ENCODE results near the gene GATB.

Gene GATB

DNA sequence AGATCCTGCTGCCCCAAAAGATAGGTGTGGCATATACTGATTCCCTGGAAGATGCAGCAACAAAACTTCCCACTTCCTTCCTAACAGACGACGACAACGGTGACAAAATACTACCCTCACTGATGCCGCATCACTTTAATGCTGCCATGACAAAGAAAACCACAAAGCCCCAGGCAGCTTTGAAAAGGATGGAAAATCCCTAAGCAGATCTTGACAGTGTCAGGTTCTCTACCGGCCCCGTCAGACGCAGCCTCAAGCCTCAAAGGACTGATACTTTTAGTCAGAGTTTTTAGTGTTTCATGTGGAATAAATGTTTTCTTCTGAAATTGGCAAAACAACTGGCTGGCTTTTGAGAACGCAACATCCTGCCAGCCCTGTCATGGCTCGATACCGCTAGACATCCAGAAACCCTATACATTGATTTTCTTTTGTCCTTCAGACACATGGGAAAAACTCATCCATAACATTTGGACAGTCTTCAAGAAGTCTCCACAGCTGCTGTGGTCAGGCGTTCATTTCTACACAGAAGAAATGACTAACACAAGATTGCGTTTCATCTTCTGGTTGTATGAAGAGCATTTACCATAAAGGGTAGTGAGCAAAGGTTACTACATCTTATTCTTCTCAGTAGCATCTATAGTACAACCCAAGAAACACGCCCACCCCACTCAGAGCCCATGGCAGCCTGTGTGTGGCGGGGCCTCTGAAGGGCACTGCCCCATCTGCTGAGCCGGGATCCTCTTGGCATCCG, 60.1 kb downstream of the GATB start:
- DNase-seq (ENCODE audit: low read depth, low spot score) = no peak

DNA sequence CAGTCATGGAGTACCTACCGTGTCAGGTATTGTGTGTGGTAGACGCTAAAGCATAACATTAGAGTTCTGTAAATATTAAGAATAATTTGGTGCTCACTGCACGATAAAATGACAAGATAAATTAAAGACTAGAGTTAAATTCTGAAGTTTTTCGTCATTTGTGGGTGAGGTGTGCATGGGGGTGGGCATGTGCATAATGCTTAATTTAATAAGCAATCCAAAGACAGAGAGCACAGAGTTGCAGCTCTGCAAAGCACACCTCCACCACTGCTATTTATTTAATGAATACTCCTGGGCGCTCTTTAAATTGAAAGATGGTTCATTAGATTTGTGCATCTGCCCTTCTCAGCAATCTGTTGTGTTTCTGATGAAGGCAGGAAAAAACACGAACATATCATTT, 62.6 kb downstream of the GATB start:
- no peak for DNase-seq (ENCODE audit: low read depth, low spot score)

DNA sequence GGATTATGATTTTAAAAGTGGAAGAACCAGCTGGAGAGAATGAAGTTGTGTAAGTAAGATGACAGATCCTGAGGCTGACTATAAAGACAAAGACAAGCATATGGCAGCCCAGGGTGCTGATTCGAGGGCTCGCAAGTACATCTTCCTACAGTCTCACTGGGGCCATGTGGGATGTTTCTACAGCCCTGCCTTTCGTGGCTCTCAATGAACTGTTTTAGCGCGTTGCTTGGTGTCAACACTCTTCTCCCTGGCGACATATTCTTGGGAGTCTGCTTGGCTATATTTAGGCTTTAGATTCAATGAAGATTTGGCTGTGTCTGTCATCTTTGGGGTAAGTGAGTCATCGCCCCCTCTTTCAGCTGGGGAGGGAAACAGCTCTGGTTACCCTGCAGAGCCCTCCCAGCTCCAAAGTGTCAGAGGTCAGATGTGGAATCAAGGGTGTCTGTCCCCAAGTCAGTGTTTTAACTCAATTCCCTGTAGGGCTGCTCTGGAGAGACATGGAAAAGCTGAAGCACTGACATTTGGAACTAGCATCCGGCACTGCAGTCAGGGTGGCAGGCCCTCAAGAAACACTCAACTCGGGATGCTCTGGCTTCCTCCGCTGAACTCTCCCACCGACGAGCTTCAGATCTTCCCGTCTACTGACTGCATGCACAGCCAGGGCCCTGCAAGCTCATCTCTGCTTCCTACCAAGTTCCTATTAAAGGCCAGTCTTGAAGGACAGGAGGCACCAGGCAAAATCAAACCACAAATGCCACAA, 65.7 kb downstream of the GATB start:
- no peak for DNase-seq (ENCODE audit: low read depth, low spot score)

DNA sequence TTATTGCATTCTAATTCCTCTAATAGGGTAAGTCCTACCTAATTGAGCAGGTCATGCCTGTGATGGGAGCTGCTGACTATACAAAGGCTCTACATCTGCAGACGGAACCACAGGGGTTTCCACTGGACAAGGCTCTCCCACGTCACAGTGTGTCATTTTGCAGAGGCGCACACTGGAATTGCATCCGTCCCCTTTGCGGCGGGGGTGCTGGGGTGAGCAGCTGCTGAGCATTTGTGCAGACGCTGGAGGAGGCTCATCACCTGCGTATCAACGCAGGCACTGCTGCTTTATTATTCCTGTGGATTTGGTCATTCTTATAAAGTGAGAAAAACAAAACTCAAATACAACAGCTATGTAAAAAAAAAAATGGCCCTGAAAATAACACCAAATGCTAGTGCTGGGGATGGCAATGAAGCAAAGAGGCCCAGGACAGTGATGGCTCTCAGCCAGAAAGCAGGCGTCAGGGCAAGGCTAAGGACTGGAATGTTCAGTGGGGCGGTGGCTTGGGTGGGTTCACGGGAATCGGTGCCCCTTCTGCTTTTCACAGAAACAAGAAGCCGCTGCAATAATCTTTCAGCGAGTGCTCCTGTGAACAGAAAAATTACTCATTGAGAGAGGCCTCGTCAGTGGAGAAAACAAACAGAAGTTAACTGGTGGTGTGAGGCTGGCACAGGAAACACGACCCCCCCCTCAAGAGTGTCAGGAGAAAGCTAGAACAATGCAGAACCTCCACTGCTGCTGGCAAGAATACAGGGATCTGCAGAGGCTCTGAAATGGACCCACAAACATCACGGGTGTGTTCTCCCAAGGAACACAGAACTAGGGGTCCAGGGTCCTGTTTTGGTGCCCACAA, 67.8 kb downstream of the GATB start:
- no peak for DNase-seq (ENCODE audit: low read depth, low spot score)

DNA sequence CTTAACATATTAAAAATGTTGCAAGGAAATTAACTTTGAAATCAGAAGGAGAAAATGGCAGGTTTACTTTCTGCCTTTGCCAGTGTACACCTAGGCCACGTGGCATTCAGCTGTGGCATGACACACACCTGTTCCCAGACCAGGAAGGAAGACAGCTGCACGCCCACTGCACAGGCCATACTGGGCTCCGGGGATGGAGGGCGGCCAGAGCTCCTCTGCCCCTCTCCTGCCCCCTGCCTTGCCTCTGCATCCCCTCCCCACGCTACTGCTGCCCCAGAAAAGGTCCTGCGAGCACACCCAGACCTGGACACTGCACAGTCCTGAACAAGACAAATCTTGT, 68.4 kb downstream of the GATB start:
- DNase-seq (ENCODE audit: low read depth, low spot score) = no peak

DNA sequence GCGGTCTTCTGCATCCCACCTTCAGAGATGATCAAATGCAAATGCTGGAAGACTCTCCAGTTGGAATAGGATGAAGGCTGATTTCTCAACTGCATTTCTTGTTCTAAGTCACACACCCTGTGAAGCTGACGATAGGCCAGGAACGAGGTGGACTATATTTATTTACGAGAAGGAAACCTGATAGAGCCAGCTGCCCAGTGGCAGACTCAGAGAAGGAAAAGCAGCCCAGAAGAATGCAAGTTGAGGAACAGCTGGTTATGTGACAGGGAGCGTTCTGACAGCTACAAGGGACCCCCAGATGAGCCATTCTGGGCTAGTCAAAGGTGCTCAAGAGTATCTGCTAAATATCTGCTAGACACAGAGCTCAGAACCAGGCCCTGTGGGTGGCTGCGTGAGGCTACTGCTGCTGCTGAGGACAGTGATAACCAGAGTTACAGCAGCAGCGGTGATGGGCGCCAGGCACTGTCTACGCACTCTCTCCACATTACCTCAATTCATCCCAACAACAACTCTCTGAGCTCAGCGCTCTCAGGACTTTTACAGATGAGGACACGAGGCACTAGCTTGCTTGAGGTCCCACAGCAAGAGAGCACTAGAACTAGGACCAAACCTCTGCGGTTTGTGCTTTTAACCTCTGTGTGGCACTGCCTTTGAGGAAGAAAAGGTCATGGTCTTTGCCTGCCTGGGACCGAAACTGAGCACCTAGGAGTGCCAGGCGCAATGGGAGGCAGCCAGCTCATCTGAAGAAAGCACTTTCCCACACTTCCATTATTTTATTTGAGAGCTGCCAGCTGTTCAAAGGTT, 69.0 kb downstream of the GATB start:
- no peak for DNase-seq (ENCODE audit: low read depth, low spot score)

DNA sequence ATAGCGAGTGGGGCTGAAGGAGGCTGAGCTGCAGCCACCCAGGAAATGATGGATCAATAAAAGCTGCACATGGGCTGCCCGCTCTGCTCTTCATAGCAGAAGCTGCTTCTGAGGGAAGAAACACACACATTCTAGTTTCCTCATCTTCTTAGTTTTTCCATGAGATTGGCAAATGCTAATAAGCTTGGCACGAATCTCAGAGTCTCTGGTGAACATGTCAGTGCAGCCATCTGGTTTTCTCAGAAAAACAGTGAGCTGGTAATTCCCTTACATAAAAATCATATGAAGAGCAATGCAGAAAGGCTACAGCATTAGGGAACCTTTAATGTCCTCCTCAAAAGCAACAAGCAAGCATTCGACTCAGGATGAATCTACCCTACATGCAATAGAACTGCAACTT, 69.9 kb downstream of the GATB start:
- no peak for DNase-seq (ENCODE audit: low read depth, low spot score)

DNA sequence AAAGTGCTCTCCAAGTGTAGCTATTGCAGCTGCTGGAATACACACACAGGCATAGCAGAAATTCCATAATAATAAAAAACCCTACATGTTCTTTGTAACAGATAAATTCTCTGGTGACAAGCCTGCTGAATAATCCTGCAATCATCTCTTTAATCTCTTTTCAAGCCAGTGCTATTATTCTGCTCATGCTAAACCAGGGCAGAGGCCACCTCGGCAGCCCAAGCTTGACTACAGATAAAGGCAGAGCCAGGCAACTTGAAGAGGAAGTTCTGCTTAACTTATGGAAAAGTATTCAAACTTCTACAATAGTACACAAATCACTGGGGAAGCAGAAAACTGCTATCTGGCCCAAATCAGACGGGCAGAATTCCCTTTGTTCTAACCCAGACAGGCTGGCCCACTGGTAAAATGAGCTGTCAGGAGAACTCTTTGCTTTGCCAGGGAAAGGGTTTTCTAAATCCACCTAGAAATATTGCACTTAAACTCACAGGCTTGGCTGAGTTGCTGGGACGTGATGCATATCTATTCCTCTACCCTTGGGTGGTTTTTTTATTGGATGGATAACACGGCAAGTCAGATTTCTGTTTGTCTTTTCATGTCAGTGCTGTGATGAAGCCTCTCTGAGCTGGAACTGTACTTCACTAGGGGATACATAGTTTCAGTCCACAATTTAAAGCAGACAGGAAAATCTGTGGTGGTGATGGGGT, 70.5 kb downstream of the GATB start:
- DNase-seq (ENCODE audit: low read depth, low spot score) = no peak

DNA sequence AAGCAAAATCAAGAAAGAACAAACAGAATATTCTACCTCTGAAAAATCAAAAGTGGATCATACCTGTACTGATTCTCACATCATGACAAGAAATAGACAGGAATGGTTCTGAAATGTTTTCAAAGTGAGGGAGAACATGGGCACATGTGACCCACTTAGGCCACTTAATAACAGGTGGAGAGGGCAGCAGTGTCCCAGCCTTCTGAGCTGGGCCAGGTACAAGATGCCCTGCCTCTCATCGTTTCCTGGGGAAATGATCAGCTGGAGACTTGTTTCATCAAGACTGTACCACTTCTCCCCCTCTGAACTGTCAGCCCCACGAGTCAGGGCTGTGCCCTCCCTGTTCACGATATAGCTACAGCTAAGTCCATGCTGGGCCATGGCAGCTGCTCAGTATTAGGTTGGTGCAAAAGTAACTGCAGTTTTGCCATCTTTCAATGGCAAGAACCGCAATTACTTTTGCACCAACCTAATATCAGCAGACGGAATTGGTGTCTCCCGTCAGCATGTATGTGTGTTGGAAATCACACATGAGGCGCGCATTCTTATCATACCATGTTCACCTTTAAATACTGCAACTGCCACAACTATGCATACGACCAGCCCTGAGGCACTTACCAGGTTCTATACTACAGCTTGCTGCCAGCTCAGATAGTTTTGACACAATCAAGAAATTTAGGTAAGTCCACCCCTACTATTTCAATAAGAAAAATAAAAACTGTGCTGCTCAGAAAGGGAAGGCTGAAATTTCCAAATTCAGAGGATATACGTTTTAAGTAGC, 71.4 kb downstream of the GATB start:
- no peak for DNase-seq (ENCODE audit: low read depth, low spot score)

DNA sequence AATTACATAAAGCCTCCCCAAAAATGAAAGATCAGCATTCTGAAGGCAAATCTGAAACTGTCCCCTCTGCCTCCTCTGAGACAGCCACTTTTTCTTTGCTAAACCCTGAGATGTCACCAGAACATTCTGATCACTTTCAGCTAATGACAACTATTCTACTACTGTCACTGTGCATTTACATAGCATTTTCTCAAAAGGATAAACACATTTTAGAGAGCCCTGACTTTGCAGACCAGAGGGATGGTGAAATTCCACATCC, 72.1 kb downstream of the GATB start:
- DNase-seq (ENCODE audit: low read depth, low spot score) = no peak

DNA sequence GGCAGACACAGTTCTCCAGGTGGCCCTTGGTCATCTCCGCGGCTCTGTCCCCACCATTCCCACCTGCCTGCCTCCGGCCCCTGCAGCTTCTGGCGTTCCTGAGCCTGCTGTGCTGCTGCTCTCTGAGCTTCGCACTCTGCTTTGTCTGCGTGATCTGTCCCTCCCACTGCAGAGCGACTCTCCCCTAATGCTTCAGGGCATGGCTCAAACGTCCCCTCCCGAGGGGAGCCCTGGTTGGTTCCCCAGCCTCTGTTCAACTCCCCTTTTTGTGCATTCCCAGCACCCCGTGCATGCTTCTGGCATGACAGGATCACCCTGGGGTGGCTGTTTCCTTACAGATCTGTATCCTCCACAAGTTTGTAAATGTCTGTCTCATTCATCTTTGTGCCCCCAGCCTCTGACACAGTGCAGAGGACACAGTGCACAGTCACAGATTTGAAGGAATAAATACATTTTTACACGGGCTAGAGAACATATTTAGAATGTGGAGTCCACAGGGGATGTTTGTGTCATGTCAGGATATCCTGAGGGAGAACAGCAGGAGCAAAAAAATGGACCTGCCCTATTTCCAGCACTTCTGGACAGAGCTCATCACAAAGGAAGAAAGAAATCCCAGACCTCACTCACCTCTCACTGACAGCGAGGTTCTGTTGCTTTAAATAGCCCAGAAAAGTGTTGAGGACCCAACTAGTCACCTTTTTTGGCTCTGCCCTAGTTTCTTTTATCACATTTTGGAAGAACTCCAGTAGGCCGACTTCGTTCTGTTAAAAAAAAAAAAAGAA, 72.6 kb downstream of the GATB start:
- DNase-seq (ENCODE audit: low read depth, low spot score) = no peak

DNA sequence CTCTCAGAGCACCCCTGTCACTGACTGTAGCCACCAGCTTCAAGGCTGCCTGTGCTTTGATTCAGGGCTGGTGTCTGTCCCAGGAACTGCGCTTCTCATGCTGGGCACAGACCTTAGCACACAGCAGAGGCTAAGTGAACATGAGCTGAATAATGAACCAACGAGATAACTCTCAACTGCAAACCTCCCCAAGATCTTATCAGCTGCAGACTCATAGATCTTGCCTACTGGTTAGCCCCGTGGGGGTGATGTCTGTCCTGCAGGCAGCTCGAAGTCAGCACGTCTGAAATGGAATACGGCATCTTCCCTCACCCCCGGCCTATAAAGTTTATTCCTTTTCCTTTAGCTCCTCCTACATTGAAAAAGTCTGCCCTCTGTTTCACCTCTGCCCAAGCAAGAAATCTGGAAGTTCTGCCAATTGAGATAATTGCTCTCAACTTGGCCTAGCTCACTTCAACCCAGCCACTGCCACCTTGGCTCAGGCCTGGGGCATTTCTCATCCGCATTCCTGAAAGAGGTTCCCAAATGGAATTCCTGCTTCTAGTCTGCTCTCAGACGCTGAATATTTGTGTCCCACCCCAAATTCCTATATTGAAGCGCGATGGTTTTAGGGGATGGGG, 73.7 kb downstream of the GATB start:
- DNase-seq (ENCODE audit: low read depth, low spot score) = no peak

DNA sequence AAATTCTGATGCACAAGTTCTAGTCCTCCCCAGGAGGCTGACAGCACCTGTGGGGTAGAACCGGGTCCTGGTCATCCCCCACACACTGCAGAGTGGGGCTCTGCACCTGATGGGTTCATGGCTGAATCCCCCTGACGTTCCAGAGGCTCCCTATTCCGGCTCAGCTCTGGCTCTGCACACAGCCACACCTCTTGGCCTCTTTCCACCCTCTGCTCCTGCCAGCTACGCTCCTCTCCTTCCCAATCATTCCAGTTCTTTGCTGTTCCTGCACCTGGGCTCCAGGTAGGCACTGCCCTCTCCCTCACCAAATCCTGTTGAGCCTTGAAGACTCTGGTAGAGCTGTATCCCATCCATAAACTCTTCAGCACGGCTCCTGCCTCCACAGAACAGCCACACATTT, 75.5 kb downstream of the GATB start:
- no peak for DNase-seq (ENCODE audit: low read depth, low spot score)

DNA sequence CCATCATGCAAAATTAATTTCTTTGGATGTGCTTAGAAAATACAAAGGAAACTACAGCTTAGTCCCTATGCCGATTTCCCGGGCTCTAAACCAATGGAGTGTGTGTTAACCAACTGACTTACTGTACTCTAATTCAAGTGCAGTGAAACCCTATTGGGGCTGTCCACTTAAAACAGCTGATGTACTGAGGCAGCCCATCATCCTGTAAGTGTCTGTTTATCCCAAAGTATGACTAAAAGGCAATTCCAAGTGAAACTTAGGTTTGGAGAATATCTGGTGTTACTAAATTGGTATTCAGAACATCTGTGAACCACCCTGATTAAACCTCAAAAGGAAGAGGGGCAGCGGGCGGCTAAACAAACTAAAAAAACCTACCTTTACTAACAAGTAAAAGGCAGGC, 79.7 kb downstream of the GATB start:
- no peak for DNase-seq (ENCODE audit: low read depth, low spot score)

DNA sequence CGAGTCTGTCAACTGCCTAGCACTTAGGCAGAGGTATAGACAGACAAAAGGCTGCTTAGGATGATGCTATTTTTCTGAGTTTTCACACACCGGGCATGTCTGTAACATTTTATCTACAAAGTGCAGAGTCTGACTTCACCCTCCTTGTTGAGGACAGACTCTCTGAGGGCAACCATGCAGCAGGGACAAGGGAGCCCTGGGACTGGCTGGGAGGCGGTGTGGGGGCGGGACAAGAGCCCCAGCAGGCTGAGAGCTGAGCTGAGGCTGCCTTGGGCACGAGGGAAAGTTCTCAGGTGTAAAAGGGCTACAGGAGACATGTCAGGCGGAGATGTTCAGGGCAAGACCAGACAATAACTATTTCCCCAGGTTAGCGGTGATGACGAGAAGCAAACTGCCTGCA, 81.6 kb downstream of the GATB start:
- DNase-seq (ENCODE audit: low read depth, low spot score) = no peak

DNA sequence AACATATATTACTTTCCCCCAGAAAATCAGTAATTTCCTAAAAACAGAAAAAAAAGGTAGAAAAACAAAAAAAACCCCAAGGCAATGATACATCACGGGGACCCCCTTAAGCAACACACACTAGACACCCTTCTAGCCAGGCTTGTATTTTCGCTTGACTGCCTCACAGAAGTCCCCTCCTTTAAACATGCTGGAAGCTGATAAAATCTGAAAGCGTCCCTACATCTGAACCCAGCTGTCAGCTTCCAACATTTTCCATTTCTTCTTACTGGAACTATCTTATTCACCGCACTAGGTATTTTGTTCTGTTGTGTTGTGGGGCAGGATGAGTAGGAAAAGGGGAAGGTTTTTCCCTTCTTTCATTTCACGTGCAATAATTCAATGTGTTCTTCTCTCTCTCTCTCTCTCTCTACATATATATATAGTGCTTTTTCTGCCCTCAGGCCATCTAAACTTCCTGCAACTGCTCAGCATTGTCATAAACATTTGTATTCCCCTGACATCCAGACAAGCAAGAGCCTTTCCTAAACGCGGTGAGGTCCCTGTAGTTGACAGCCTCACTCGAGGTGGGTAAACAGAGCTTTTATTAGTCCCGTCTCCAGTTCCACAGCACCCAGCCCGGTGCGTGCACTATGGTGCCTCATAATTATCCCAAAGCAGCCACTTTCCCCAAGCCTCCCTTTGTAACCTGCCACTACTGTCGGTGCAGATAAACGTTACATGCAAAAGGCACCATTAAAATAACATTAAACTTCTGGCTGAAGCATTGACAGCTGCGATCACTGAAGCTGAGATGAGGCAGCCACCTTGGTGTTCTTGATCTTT, 82.5 kb downstream of the GATB start:
- DNase-seq (ENCODE audit: low read depth, low spot score) = no peak

DNA sequence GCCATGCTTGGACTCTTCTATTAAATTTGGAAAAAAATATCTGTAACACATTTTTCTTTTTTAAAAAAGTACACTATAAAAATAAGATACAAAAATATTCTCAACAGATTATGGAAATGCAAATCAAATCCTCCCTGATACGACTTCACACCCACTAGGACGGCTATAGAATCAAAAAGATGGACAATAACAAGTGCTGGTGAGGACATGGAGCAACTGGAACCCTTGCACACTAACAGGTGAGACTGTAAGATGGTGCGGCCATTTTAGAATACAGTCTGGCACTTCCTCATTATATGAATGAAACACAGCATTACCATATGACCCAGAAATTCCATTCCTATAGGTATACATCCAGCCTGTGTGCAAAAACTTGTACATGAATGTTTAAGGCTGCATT, 83.6 kb downstream of the GATB start:
- no peak for DNase-seq (ENCODE audit: low read depth, low spot score)

DNA sequence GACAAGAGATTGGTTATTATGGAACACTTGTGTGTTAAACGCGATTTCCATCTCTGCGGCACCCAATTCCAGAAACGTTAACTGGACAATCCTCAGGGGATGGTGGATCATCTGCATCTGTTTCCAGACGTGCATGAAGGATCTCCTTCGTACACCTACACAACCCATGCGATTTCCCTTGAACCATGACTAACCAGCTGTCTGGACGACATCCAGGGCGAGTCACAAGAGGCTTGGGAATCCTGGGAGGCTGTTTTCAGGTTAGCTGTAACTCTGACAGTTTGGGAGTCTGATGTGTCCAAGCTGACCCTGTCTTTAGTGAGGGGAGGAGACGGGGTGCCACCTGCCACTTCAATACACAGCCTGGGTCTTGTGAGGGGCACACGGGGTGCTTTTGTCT, 84.5 kb downstream of the GATB start:
- DNase-seq (ENCODE audit: low read depth, low spot score) = no peak

Measured in brain pericyte (primary cell).